Measurements from ENCODE around the gene PRAMEF4.
A peak's percentile ranks its signal among the peaks of the same experiment; 100 is the strongest.
"Not testable (repeated sequence)": the region's sequence is repeated elsewhere in the genome, so short reads cannot be mapped to it uniquely, and the experiment has no call there.

PRAMEF4 gene

GRCh38 chr1:12851779-12852178 lies 34.2 kb downstream of the PRAMEF4 start:
- ChIA-PET CTCF (no interaction called here), POLR2A (no interaction called here)
- Histone ChIP-seq H3K27ac (ENCODE audit: extremely low read depth, low read depth, low read length) (no peak overlapping the region), H3K36me3 (ENCODE audit: control insufficient read depth in 2 of 2, insufficient read depth in 1 of 2, low read length in 2 of 2) (no peaks in the 10 kb centered on the region), H3K4me3 (ENCODE audit: low read depth, low read length) (no peak overlapping the region), H3K9me3 (ENCODE audit: control insufficient read depth, insufficient read depth, low read depth, low read length) (no peaks in the 10 kb centered on the region), H3K4me1 (ENCODE audit: control insufficient read depth, insufficient read depth, low read length) (no peaks in the 10 kb centered on the region)
- TF ChIP-seq ZNF626 (tag by site-specific recombination; IDR thresholded peaks at IDR 0.05) (no peak), KLF8 (tag by site-specific recombination; IDR thresholded peaks at IDR 0.05) (0 out of 2 replicates have a peak, but pooled peaks have one; percentile 31), ZNF239 (tag by site-specific recombination; IDR thresholded peaks at IDR 0.05) (no peak), ZNF394 (tag by site-specific recombination; IDR thresholded peaks at IDR 0.05; ENCODE audit: borderline replicate concordance) (peak; percentile 48; the same call in 1 of the 2 replicates), ZNF311 (tag by site-specific recombination; IDR thresholded peaks at IDR 0.05; ENCODE audit: borderline replicate concordance) (no peak), ZBTB6 (tag by site-specific recombination; IDR thresholded peaks at IDR 0.05) (no peak), RBAK (tag by site-specific recombination; IDR thresholded peaks at IDR 0.05) (no peak), REPIN1 (tag by site-specific recombination; IDR thresholded peaks at IDR 0.05; ENCODE audit: low read depth) (no peak), ZNF112 (tag by site-specific recombination; IDR thresholded peaks at IDR 0.05) (no peak), BCL11A (tag by site-specific recombination; IDR thresholded peaks at IDR 0.05; ENCODE audit: low read depth) (no peak), ZNF660 (tag by site-specific recombination; IDR thresholded peaks at IDR 0.05) (0 out of 2 replicates have a peak, but pooled peaks have one; percentile 27), ZNF335 (tag by site-specific recombination; conservative IDR thresholded peaks at IDR 0.05) (0 out of 2 replicates have a peak, but pooled peaks have one; percentile 14), GLIS1 (tag by site-specific recombination; IDR thresholded peaks at IDR 0.05) (0 out of 2 replicates have a peak, but pooled peaks have one; percentile 8), HIC1 (tag by site-specific recombination; IDR thresholded peaks at IDR 0.05) (0 out of 2 replicates have a peak, but pooled peaks have one; percentile 23), ZSCAN16 (tag by site-specific recombination; IDR thresholded peaks at IDR 0.05) (no peak), ZBTB21 (tag by site-specific recombination; IDR thresholded peaks at IDR 0.05) (0 out of 2 replicates have a peak, but pooled peaks have one; percentile 32), SP3 (tag by site-specific recombination; IDR thresholded peaks at IDR 0.05) (no peak), ZNF426 (tag by site-specific recombination; IDR thresholded peaks at IDR 0.05) (no peak), PRDM10 (tag by site-specific recombination; IDR thresholded peaks at IDR 0.05) (0 out of 2 replicates have a peak, but pooled peaks have one; percentile 10), ZNF366 (tag by site-specific recombination; conservative IDR thresholded peaks at IDR 0.05) (peak; percentile 53), ZNF10 (tag by site-specific recombination; IDR thresholded peaks at IDR 0.05) (peak; percentile 77; the same call in 1 of the 2 replicates)

GRCh38 chr1:12848620-12849019 lies 37.4 kb downstream of the PRAMEF4 start, which contains the start of gene HNRNPCL1:
Gene HNRNPCL1 (minus strand): TSS chr1:12848720. CDS start chr1:12848289, 431 bp downstream.
- CTCF ChIA-PET; H3K4me3 ChIP-seq (ENCODE audit: low read depth, low read length); POLR2A ChIA-PET; H3K27ac ChIP-seq (ENCODE audit: extremely low read depth, low read depth, low read length); H3K36me3 ChIP-seq (ENCODE audit: control insufficient read depth in 2 of 2, insufficient read depth in 1 of 2, low read length in 2 of 2); H3K9me3 ChIP-seq (ENCODE audit: control insufficient read depth, insufficient read depth, low read depth, low read length); H3K4me1 ChIP-seq (ENCODE audit: control insufficient read depth, insufficient read depth, low read length): not testable (repeated sequence)

- H3K9me3 ChIP-seq (ENCODE audit: control insufficient read depth, insufficient read depth, low read depth, low read length); H3K4me1 ChIP-seq (ENCODE audit: control insufficient read depth, insufficient read depth, low read length); CTCF ChIA-PET; POLR2A ChIA-PET; H3K4me3 ChIP-seq (ENCODE audit: low read depth, low read length); H3K27ac ChIP-seq (ENCODE audit: extremely low read depth, low read depth, low read length); H3K36me3 ChIP-seq (ENCODE audit: control insufficient read depth in 2 of 2, insufficient read depth in 1 of 2, low read length in 2 of 2): not testable (repeated sequence)
Observed at GRCh38 chr1:12833251-12833650, 52.8 kb downstream of the PRAMEF4 start.

- POLR2A ChIA-PET = not testable (repeated sequence)
Observed at GRCh38 chr1:12831310-12831709, 54.7 kb downstream of the PRAMEF4 start, which contains the start of gene PRAMEF11. Gene PRAMEF11 (minus strand): TSS chr1:12831410. CDS start chr1:12828789, 2,621 bp downstream.

More at GRCh38 chr1:12831310-12831709, 54.7 kb downstream of the PRAMEF4 start, which contains the start of gene PRAMEF11:
- H3K27ac ChIP-seq (ENCODE audit: extremely low read depth, low read depth, low read length); H3K4me1 ChIP-seq (ENCODE audit: control insufficient read depth, insufficient read depth, low read length); H3K36me3 ChIP-seq (ENCODE audit: control insufficient read depth in 2 of 2, insufficient read depth in 1 of 2, low read length in 2 of 2); H3K9me3 ChIP-seq (ENCODE audit: control insufficient read depth, insufficient read depth, low read depth, low read length); CTCF ChIA-PET; H3K4me3 ChIP-seq (ENCODE audit: low read depth, low read length): not testable (repeated sequence)

Data from HEK293 (cell line).